ENCODE data around the gene ZNF622.
"Not testable (repeated sequence)": the region's sequence is repeated elsewhere in the genome, so short reads cannot be mapped to it uniquely, and the experiment has no call there.

The ZNF622 gene

GRCh38 chr5:16480821-16481538 lies 15.4 kb upstream of the ZNF622 start:
- DNase-seq (ENCODE audit: low read depth in 2 of 2) = no peak

GRCh38 chr5:16480144-16480543 lies 14.5 kb upstream of the ZNF622 start:
- no peak for DNase-seq (ENCODE audit: low read depth in 2 of 2)

GRCh38 chr5:16477541-16477940 lies 11.9 kb upstream of the ZNF622 start:
- no peak for DNase-seq (ENCODE audit: low read depth in 2 of 2)

- not testable (repeated sequence) for DNase-seq (ENCODE audit: low read depth in 2 of 2)
Measured at GRCh38 chr5:16476417-16476816, 10.8 kb upstream of the ZNF622 start.

- no peak for DNase-seq (ENCODE audit: low read depth in 2 of 2)
Measured at GRCh38 chr5:16471387-16471786, 5.8 kb upstream of the ZNF622 start.

GRCh38 chr5:16467363-16468219 lies 2.0 kb upstream of the ZNF622 start:
- DNase-seq (ENCODE audit: low read depth in 2 of 2) = no peak

GRCh38 chr5:16464664-16465543 lies 696 bp downstream of the ZNF622 start:
- DNase-seq (ENCODE audit: low read depth in 2 of 2) = no peak

- DNase-seq (ENCODE audit: low read depth in 2 of 2) = no peak
Measured at GRCh38 chr5:16464231-16464630, 1.4 kb downstream of the ZNF622 start.

GRCh38 chr5:16461782-16462181 lies 3.8 kb downstream of the ZNF622 start:
- DNase-seq (ENCODE audit: low read depth in 2 of 2) = no peak

- no peak for DNase-seq (ENCODE audit: low read depth in 2 of 2)
Measured at GRCh38 chr5:16461026-16461425, 4.6 kb downstream of the ZNF622 start.

GRCh38 chr5:16459451-16459850 lies 6.1 kb downstream of the ZNF622 start:
- no peak for DNase-seq (ENCODE audit: low read depth in 2 of 2)

GRCh38 chr5:16457853-16458252 lies 7.7 kb downstream of the ZNF622 start:
- no peak for DNase-seq (ENCODE audit: low read depth in 2 of 2)

GRCh38 chr5:16457451-16457850 lies 8.1 kb downstream of the ZNF622 start:
- DNase-seq (ENCODE audit: low read depth in 2 of 2) = no peak

- DNase-seq (ENCODE audit: low read depth in 2 of 2) = no peak
Measured at GRCh38 chr5:16456103-16456832, 9.3 kb downstream of the ZNF622 start.

GRCh38 chr5:16455668-16456067 lies 9.9 kb downstream of the ZNF622 start:
- no peak for DNase-seq (ENCODE audit: low read depth in 2 of 2)

GRCh38 chr5:16454686-16455085 lies 10.9 kb downstream of the ZNF622 start:
- no peak for DNase-seq (ENCODE audit: low read depth in 2 of 2)

GRCh38 chr5:16453609-16454008 lies 12.0 kb downstream of the ZNF622 start:
- no peak for DNase-seq (ENCODE audit: low read depth in 2 of 2)

GRCh38 chr5:16450163-16450562 lies 15.4 kb downstream of the ZNF622 start:
- DNase-seq (ENCODE audit: low read depth in 2 of 2) = no peak

- DNase-seq (ENCODE audit: low read depth in 2 of 2) = no peak
Measured at GRCh38 chr5:16446993-16447392, 18.6 kb downstream of the ZNF622 start.

GRCh38 chr5:16437977-16438376 lies 27.6 kb downstream of the ZNF622 start:
- DNase-seq (ENCODE audit: low read depth in 2 of 2) = no peak

GRCh38 chr5:16436065-16436682 lies 29.4 kb downstream of the ZNF622 start:
- DNase-seq (ENCODE audit: low read depth in 2 of 2) = not testable (repeated sequence)

All from stimulated activated CD8-positive, alpha-beta memory T cell treated with anti-CD3 and anti-CD28 coated beads, Interleukin-15, amount 100 ng/mL, for 48 hours (primary cell).